ENCODE data around the gene ZNF598. TPM values are rescaled to one million over a fixed set of nuclear protein-coding genes. Genes with fewer than 3 reads are reported as not detected.
A peak's percentile ranks its signal among the peaks of the same experiment; 100 is the strongest.

ZNF598 gene
- total and polyA plus RNA-seq, 12 donors: 9.5 to 25.3 (median 14.2) TPM

DNA sequence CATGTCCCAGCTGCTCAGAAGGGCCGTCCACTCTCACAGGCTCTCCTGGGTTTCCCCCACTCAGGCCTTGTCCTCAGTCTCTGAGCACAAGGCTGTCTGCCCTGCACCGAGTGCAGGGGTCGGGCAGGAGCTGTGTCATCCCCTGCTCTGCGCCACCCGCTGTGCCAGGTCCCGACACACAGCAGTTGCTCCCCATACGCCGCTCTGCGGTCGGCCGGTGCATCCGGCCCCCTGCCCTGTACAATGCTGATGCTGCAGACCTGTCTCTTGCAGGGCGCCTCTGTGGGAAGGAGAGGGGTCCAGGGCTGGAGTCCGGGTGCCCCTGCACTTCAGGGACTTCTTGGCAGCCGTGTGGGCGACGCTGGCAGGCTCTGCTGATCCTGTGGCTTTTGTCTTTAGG lies 44.3 kb upstream of the ZNF598 start:
- 96% methylated on average over 17 of the region's 17 CpGs for WGBS, 2 donors
- intact Hi-C loops (cut with DNase I): loop anchor here in 2 of 10 donors (5.0 kb wide), 1 partner anchor 33 kb away; no protein-coding TSS in a partner anchor
- peaks cover 4 to 90% (median 37%) of the 10 kb centered on the region in 9 donors for H3K36me3 ChIP-seq

GRCh38 chr16:2053211-2053610 lies 43.6 kb upstream of the ZNF598 start:
- no peak overlapping the region for H3K27ac ChIP-seq
- H3K9me3 ChIP-seq: no peaks in the 10 kb centered on the region
- H3K4me1 ChIP-seq: peaks cover 0 to 18% (median 11%) of the 10 kb centered on the region in 9 donors
- no peaks in the 10 kb centered on the region for H3K27me3 ChIP-seq
- peaks cover 4 to 84% (median 31%) of the 10 kb centered on the region in 9 donors for H3K36me3 ChIP-seq
- ATAC-seq: no peak
- no peak for DNase-seq
- 96 to 97% methylated on average over 21 of the region's 21 CpGs for WGBS, 2 donors
- TF ChIP-seq, protein P1, sequence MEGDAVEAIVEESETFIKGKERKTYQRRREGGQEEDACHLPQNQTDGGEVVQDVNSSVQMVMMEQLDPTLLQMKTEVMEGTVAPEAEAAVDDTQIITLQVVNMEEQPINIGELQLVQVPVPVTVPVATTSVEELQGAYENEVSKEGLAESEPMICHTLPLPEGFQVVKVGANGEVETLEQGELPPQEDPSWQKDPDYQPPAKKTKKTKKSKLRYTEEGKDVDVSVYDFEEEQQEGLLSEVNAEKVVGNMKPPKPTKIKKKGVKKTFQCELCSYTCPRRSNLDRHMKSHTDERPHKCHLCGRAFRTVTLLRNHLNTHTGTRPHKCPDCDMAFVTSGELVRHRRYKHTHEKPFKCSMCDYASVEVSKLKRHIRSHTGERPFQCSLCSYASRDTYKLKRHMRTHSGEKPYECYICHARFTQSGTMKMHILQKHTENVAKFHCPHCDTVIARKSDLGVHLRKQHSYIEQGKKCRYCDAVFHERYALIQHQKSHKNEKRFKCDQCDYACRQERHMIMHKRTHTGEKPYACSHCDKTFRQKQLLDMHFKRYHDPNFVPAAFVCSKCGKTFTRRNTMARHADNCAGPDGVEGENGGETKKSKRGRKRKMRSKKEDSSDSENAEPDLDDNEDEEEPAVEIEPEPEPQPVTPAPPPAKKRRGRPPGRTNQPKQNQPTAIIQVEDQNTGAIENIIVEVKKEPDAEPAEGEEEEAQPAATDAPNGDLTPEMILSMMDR (IDR thresholded peaks at IDR 0.05): no peak
- H3K4me3 ChIP-seq: no peak overlapping the region
- intact Hi-C loops (cut with DNase I): loop anchor here in 2 of 10 donors (5.0 kb wide), 1 partner anchor 34 kb away; no protein-coding TSS in a partner anchor

More for the DNA sequence above, 44.3 kb upstream of the ZNF598 start:
- no peak for ATAC-seq
- Histone ChIP-seq H3K4me3 (no peak overlapping the region), H3K27ac (no peak overlapping the region), H3K27me3 (no peaks in the 10 kb centered on the region), H3K4me1 (peaks cover 0 to 11% (median 4%) of the 10 kb centered on the region in 9 donors), H3K9me3 (no peaks in the 10 kb centered on the region)
- no peak for DNase-seq
- TF ChIP-seq, protein P1 (IDR thresholded peaks at IDR 0.05): no peak

GRCh38 chr16:2048116-2048543 lies 38.5 kb upstream of the ZNF598 start:
- intact Hi-C loops (cut with DNase I): no loop called here
- H3K36me3 ChIP-seq: peaks cover 0 to 35% (median 12%) of the 10 kb centered on the region in 9 donors
- ATAC-seq (peak in 3 of 8 donors; percentile 0 to 1 (median 1)), DNase-seq (no peak)
- H3K9me3 ChIP-seq: no peaks in the 10 kb centered on the region
- H3K4me1 ChIP-seq: peaks cover 13 to 58% (median 46%) of the 10 kb centered on the region in 9 donors
- peak overlapping the region; percentile 51 to 97 (median 88) for H3K4me3 ChIP-seq
- no peaks in the 10 kb centered on the region for H3K27me3 ChIP-seq
- TF ChIP-seq, protein P1 (IDR thresholded peaks at IDR 0.05): no peak
- H3K27ac ChIP-seq: peak overlapping the region; percentile 64 to 96 (median 84)
- WGBS, 2 donors: 1 to 2% methylated on average over 30 of the region's 30 CpGs

GRCh38 chr16:2047330-2048115 lies 37.9 kb upstream of the ZNF598 start, which contains the start of the genes NTHL1 and TSC2:
Gene NTHL1 (minus strand): TSS chr16:2047834. CDS start chr16:2047823, 11 bp downstream.
Gene TSC2 (plus strand): TSS chr16:2047985. CDS start chr16:2048616, 631 bp downstream.
- TF ChIP-seq, protein P1 (IDR thresholded peaks at IDR 0.05): peak in 8 of 9 donors; percentile 28 to 73 (median 63)
- DNase-seq (peak; percentile 97), ATAC-seq (peak; percentile 89 to 95 (median 92))
- Histone ChIP-seq H3K36me3 (peaks cover 0 to 31% (median 11%) of the 10 kb centered on the region in 9 donors), H3K4me3 (peak within 1 kb of the TSS; percentile 51 to 97 (median 88)), H3K9me3 (no peaks in the 10 kb centered on the region), H3K4me1 (peaks cover 16 to 64% (median 50%) of the 10 kb centered on the region in 9 donors), H3K27ac (peak within 1 kb of the TSS; percentile 64 to 96 (median 84)), H3K27me3 (no peaks in the 10 kb centered on the region)
- intact Hi-C loops (cut with DNase I): loop anchor here in 2 of 10 donors (1.0 to 2.0 kb wide), 2 partner anchors 24 to 25 kb away; no protein-coding TSS in a partner anchor
- 0 to 1% methylated on average over 70 to 81 of the region's 81 CpGs for WGBS, 2 donors

All from heart right ventricle (tissue), 16 donors.